Posterior vena cava (tissue), 2 donors: Measurements from ENCODE around the gene DNAJC17. TPM values are rescaled to one million over a fixed set of nuclear protein-coding genes. Genes with fewer than 3 reads are reported as not detected.

ENCODE experiments used
- DNase-seq: peaks from one replicate; pipeline ENCODE4 v3.0.0-alpha.2; 2020; ENCODE audit warnings: low spot score
- intact Hi-C, 2 donors: fragments of 100-400 bp; cut with DNase I; formaldehyde crosslinking; loops; one replicate each; pipeline versions ENCODE4 v1.14.1 to v1.14.2; 2022 to 2023
- total RNA-seq, 2 donors: library from RNA; stranded (reverse); fragmentation: NEBNext Ultra II Directional; extraction: Animal tissue kit (Norgen Biotek cat#: 25700); gene quantifications; one replicate each; pipeline ENCODE4 v1.2.1, GENCODE V29; 2021
- donor health status: DM: yes; HTN: yes; CAD: no.
- donor health status: DM: yes; HTN: yes; CAD: no.

DNAJC17 gene
- total RNA-seq, 2 donors from 2014 or later, result 18.3 to 22.9 TPM

- DNase-seq, result no peak
Observed at GRCh38 chr15:40770147-40770721, 37.0 kb downstream of the DNAJC17 start.

GRCh38 chr15:40769274-40770146, 37.8 kb downstream of the DNAJC17 start, which contains the start of gene C15orf62:
Gene C15orf62, plus strand, starts transcription at chr15:40769980. Its CDS starts 516 bp downstream, at chr15:40770496.
- DNase-seq, result no peak
- intact Hi-C loops, result no loop called here

More at GRCh38 chr15:40770147-40770721, 37.0 kb downstream of the DNAJC17 start:
- intact Hi-C loops, result no loop called here

- DNase-seq, result no peak
- intact Hi-C loops, result no loop called here
Observed at GRCh38 chr15:40768521-40769273, 38.6 kb downstream of the DNAJC17 start.

GRCh38 chr15:40767838-40768500, 39.3 kb downstream of the DNAJC17 start:
- intact Hi-C loops, result no loop called here
- DNase-seq, result no peak

- intact Hi-C loops, result no loop called here
- no peak for DNase-seq
Observed at GRCh38 chr15:40766906-40767837, 40.1 kb downstream of the DNAJC17 start.

GRCh38 chr15:40766194-40766815, 41.0 kb downstream of the DNAJC17 start:
- intact Hi-C loops, result no loop called here
- no peak for DNase-seq

GRCh38 chr15:40764629-40765103, 42.6 kb downstream of the DNAJC17 start:
- intact Hi-C loops, result no loop called here
- no peak for DNase-seq

GRCh38 chr15:40763801-40764628, 43.3 kb downstream of the DNAJC17 start, which contains the start of gene GCHFR:
Gene GCHFR, plus strand, starts transcription at chr15:40764068. Its CDS starts 113 bp downstream, at chr15:40764181.
- DNase-seq, result peak; percentile 92
- intact Hi-C loops, result no loop called here

- intact Hi-C loops, result no loop called here
- peak; percentile 90 for DNase-seq
Observed at GRCh38 chr15:40762919-40763800, 44.1 kb downstream of the DNAJC17 start.

GRCh38 chr15:40759961-40760360, 47.3 kb downstream of the DNAJC17 start:
- DNase-seq, result no peak
- intact Hi-C loops, result loop anchor here in 1 of 2 donors (1.0 kb wide), 1 partner anchor 21 kb away; no protein-coding TSS in a partner anchor

GRCh38 chr15:40756938-40757337, 50.3 kb downstream of the DNAJC17 start:
- DNase-seq, result no peak
- intact Hi-C loops, result no loop called here

- intact Hi-C loops, result no loop called here
- no peak for DNase-seq
Observed at GRCh38 chr15:40755812-40756208, 51.5 kb downstream of the DNAJC17 start.

GRCh38 chr15:40754883-40755811, 52.1 kb downstream of the DNAJC17 start, which contains the start of gene RMDN3:
Gene RMDN3, minus strand, starts transcription at chr15:40755254. Its CDS starts 471 bp downstream, at chr15:40754783.
- intact Hi-C loops, result no loop called here

GRCh38 chr15:40754574-40754882, 52.7 kb downstream of the DNAJC17 start:
- no peak for DNase-seq
- intact Hi-C loops, result no loop called here

More at GRCh38 chr15:40754883-40755811, 52.1 kb downstream of the DNAJC17 start, which contains the start of gene RMDN3:
- peak; percentile 97 for DNase-seq

- DNase-seq, result no peak
- intact Hi-C loops, result loop anchor here in 1 of 2 donors (1.0 kb wide), 1 partner anchor 19 kb away; no protein-coding TSS in a partner anchor
Observed at GRCh38 chr15:40751745-40752144, 55.5 kb downstream of the DNAJC17 start.
